ENCODE data around the gene TP53RK.

Gene TP53RK

DNA sequence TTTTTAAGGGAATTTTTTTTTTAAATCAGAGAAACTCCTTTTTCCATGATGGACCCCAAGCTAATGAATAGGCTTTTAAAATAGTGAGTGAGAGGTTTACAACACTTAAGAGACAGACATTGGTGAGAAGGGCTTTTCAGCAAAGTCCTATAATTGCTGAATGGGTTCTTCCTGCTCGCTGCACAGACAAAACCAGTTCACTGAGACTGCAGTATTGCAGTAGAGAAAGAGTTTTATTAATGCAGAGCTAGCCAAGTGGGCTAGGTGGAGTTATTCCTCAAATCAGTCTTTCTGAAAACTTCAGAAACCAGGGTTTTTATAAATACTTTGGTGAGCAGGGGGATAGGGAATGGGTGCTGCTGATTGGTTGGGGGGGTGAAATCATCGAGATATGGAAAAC lies 17.0 kb upstream of the TP53RK start:
- Histone ChIP-seq H3K9ac (ENCODE audit: low read depth, low read length, poor library complexity, severe bottlenecking) (no peak overlapping the region), H4K20me1 (ENCODE audit: insufficient read depth, low read length, poor library complexity, severe bottlenecking) (no peaks in the 10 kb centered on the region), H3K4me2 (ENCODE audit: low read depth, low read length, poor library complexity, severe bottlenecking) (no peak overlapping the region), H3K79me2 (ENCODE audit: insufficient read depth, low read length) (no peaks in the 10 kb centered on the region), H3K4me1 (ENCODE audit: insufficient read depth, low read length, poor library complexity, severe bottlenecking) (no peaks in the 10 kb centered on the region), H3K27me3 (ENCODE audit: insufficient read depth, low read length, poor library complexity, severe bottlenecking) (no peaks in the 10 kb centered on the region), H2AFZ (ENCODE audit: low read length) (no peak overlapping the region), H3K4me3 (ENCODE audit: low read length, poor library complexity, severe bottlenecking) (no peak overlapping the region), H3K9me2 (replicated peaks; ENCODE audit: low read depth, low read length) (no peaks in the 10 kb centered on the region), H3K36me3 (ENCODE audit: insufficient read depth, low read length) (no peaks in the 10 kb centered on the region), H3F3A (ENCODE audit: low read depth) (no peaks in the 10 kb centered on the region), H3K9me3 (ENCODE audit: insufficient read depth, low read depth, low read length) (0 out of 2 replicates have a peak, but pooled peaks cover 2% of the 10 kb centered on the region)
- TF ChIP-seq, protein P1, sequence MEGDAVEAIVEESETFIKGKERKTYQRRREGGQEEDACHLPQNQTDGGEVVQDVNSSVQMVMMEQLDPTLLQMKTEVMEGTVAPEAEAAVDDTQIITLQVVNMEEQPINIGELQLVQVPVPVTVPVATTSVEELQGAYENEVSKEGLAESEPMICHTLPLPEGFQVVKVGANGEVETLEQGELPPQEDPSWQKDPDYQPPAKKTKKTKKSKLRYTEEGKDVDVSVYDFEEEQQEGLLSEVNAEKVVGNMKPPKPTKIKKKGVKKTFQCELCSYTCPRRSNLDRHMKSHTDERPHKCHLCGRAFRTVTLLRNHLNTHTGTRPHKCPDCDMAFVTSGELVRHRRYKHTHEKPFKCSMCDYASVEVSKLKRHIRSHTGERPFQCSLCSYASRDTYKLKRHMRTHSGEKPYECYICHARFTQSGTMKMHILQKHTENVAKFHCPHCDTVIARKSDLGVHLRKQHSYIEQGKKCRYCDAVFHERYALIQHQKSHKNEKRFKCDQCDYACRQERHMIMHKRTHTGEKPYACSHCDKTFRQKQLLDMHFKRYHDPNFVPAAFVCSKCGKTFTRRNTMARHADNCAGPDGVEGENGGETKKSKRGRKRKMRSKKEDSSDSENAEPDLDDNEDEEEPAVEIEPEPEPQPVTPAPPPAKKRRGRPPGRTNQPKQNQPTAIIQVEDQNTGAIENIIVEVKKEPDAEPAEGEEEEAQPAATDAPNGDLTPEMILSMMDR (conservative IDR thresholded peaks at IDR 0.05; ENCODE audit: low read length): no peak
- no peak for TF ChIP-seq EZH2phosphoT487 (IDR thresholded peaks at IDR 0.05; ENCODE audit: borderline replicate concordance)

DNA sequence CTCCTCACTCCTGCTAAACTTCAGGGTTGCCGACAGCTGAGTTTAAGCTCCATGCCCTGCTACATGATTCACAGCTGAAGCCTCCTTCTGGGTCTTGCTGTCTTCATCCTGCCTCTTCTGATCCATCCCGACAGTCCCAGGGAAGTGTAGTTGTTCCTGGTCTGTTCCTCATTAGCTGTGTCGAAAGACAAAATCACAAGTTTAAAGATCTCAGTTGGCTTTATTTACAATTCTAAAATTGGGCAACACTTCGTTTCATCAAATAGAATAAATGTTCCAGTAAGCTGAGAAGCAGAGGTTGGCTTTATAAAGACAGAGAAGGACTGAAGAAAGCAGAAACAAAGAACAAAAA lies 16.1 kb upstream of the TP53RK start:
- no peak overlapping the region for H3K9ac ChIP-seq (ENCODE audit: low read depth, low read length, poor library complexity, severe bottlenecking)
- no peaks in the 10 kb centered on the region for H3K4me1 ChIP-seq (ENCODE audit: insufficient read depth, low read length, poor library complexity, severe bottlenecking)
- H3K4me3 ChIP-seq (ENCODE audit: low read length, poor library complexity, severe bottlenecking): no peak overlapping the region
- TF ChIP-seq, protein P1 (conservative IDR thresholded peaks at IDR 0.05; ENCODE audit: low read length): no peak
- no peak for TF ChIP-seq EZH2phosphoT487 (IDR thresholded peaks at IDR 0.05; ENCODE audit: borderline replicate concordance)
- H3K9me2 ChIP-seq (replicated peaks; ENCODE audit: low read depth, low read length): no peaks in the 10 kb centered on the region
- no peak overlapping the region for H3K4me2 ChIP-seq (ENCODE audit: low read depth, low read length, poor library complexity, severe bottlenecking)
- 0 out of 2 replicates have a peak, but pooled peaks cover 2% of the 10 kb centered on the region for H3K9me3 ChIP-seq (ENCODE audit: insufficient read depth, low read depth, low read length)
- no peaks in the 10 kb centered on the region for H3F3A ChIP-seq (ENCODE audit: low read depth)
- no peaks in the 10 kb centered on the region for H3K27me3 ChIP-seq (ENCODE audit: insufficient read depth, low read length, poor library complexity, severe bottlenecking)
- no peak overlapping the region for H2AFZ ChIP-seq (ENCODE audit: low read length)
- no peaks in the 10 kb centered on the region for H3K79me2 ChIP-seq (ENCODE audit: insufficient read depth, low read length)
- no peaks in the 10 kb centered on the region for H3K36me3 ChIP-seq (ENCODE audit: insufficient read depth, low read length)
- no peaks in the 10 kb centered on the region for H4K20me1 ChIP-seq (ENCODE audit: insufficient read depth, low read length, poor library complexity, severe bottlenecking)

DNA sequence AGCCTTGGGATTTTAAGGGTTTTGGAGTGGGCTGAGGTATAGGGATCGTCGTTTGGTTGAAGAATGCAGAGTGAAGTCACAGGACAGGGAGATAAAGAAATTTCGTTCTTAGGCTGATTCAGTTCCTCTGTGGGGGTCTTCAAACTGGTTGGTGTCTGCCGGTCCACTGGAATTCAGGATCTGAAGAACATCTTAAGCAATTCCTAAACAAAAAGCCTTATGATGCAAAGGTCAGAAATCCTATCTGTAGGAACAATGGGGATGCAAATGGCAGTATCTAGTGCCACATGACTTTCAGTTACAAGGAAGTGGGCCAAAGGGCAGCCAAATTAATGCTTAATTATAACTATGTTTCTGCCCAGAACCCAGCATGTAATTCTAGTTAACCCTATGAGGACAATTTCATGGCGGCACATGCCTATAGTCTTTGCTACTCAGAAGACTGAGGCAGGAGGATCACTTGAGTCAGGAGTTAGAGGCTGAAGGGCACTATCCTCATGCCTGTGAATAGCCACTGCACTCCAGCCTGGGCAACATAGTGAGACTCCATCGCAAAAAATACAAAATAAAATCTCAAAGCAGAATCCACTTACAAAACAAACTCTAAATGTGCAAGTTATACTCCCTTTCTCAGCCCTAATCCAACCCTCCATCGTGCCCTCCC lies 15.6 kb upstream of the TP53RK start:
- Histone ChIP-seq H3K9me2 (replicated peaks; ENCODE audit: low read depth, low read length) (no peaks in the 10 kb centered on the region), H3K27me3 (ENCODE audit: insufficient read depth, low read length, poor library complexity, severe bottlenecking) (no peaks in the 10 kb centered on the region), H3K9me3 (ENCODE audit: insufficient read depth, low read depth, low read length) (0 out of 2 replicates have a peak, but pooled peaks cover 2% of the 10 kb centered on the region), H4K20me1 (ENCODE audit: insufficient read depth, low read length, poor library complexity, severe bottlenecking) (no peaks in the 10 kb centered on the region), H2AFZ (ENCODE audit: low read length) (no peak overlapping the region), H3F3A (ENCODE audit: low read depth) (no peaks in the 10 kb centered on the region), H3K79me2 (ENCODE audit: insufficient read depth, low read length) (no peaks in the 10 kb centered on the region), H3K9ac (ENCODE audit: low read depth, low read length, poor library complexity, severe bottlenecking) (no peak overlapping the region), H3K4me1 (ENCODE audit: insufficient read depth, low read length, poor library complexity, severe bottlenecking) (no peaks in the 10 kb centered on the region), H3K4me3 (ENCODE audit: low read length, poor library complexity, severe bottlenecking) (no peak overlapping the region), H3K36me3 (ENCODE audit: insufficient read depth, low read length) (no peaks in the 10 kb centered on the region), H3K4me2 (ENCODE audit: low read depth, low read length, poor library complexity, severe bottlenecking) (no peak overlapping the region)
- no peak for TF ChIP-seq EZH2phosphoT487 (IDR thresholded peaks at IDR 0.05; ENCODE audit: borderline replicate concordance)
- TF ChIP-seq, protein P1 (conservative IDR thresholded peaks at IDR 0.05; ENCODE audit: low read length): no peak
